K562 (cell line): Measurements from ENCODE around the gene CYP24A1. TPM values are rescaled to one million over a fixed set of nuclear protein-coding genes. Genes with fewer than 3 reads are reported as not detected.
A peak's percentile ranks its signal among the peaks of the same experiment; 100 is the strongest.

Experiments used
- ADNP ChIP-seq: fragments of 200-800 bp; sonication (Bioruptor generic); IDR thresholded peaks from 2 replicates; pipeline ENCODE4 v1.6.1; 2016; ENCODE audit warnings: missing genetic modification characterization, missing compliant biosample characterization
- ARHGAP35 ChIP-seq: fragments of 450-650 bp; IDR thresholded peaks from 2 replicates; pipeline ENCODE4 v1.6.1; 2018; ENCODE audit not compliant: partially characterized antibody
- COPS2 ChIP-seq: fragments of 450-650 bp; conservative IDR thresholded peaks from 2 replicates; pipeline ENCODE4 v1.6.1; 2016; ENCODE audit warnings: mild to moderate bottlenecking, moderate library complexity
- KLF6 ChIP-seq: fragments of 250-450 bp; sonication (Bioruptor Pico); IDR thresholded peaks from 2 replicates; pipeline ENCODE4 v1.4.0; 2020; ENCODE audit warnings: mild to moderate bottlenecking, moderate library complexity, borderline replicate concordance
- NFATC3 ChIP-seq: fragments of 450-650 bp; IDR thresholded peaks from 2 replicates; pipeline ENCODE4 v1.6.1; 2017; ENCODE audit warnings: mild to moderate bottlenecking
- NFXL1 ChIP-seq: fragments of 450-650 bp; formaldehyde crosslinking; IDR thresholded peaks from 2 replicates; pipeline ENCODE4 v1.4.0; 2021; ENCODE audit warnings: mild to moderate bottlenecking
- POLR2A ChIP-seq: fragments of 450-650 bp; conservative IDR thresholded peaks from 2 replicates; pipeline ENCODE4 v1.6.1; 2016
- PTTG1 ChIP-seq: fragments of 450-650 bp; IDR thresholded peaks from 2 replicates; pipeline ENCODE4 v1.6.1; 2016; ENCODE audit warnings: low read depth, mild to moderate bottlenecking, missing genetic modification characterization, missing compliant biosample characterization
- SAFB2 ChIP-seq: fragments of 200-400 bp; formaldehyde crosslinking; IDR thresholded peaks from 2 replicates; pipeline ENCODE4 v1.6.1; 2018; ENCODE audit warnings: borderline replicate concordance, low read length, low read depth, moderate library complexity; ENCODE audit not compliant: severe bottlenecking
- TBL1XR1 ChIP-seq, 2 experiments: IDR thresholded peaks; 2 replicates each; pipeline ENCODE4 v1.6.1; 2012; ENCODE audit warnings: improper control_type of control experiment in 2 of 2, low read length in 2 of 2, mild to moderate bottlenecking in 1 of 2
- ZFX ChIP-seq: sonication (generic); formaldehyde crosslinking; IDR thresholded peaks from 2 replicates; pipeline ENCODE4 v1.8.0; 2022; ENCODE audit warnings: mild to moderate bottlenecking, missing genetic modification reagents, moderate library complexity
- ZKSCAN8 ChIP-seq: fragments of 200-800 bp; sonication (Bioruptor generic); IDR thresholded peaks from 2 replicates; pipeline ENCODE4 v1.6.1; 2016; ENCODE audit warnings: missing genetic modification characterization, missing compliant biosample characterization
- ZNF143 ChIP-seq: sonication (generic); formaldehyde crosslinking; IDR thresholded peaks from 2 replicates; pipeline ENCODE4 v1.9.0; 2022; ENCODE audit warnings: mild to moderate bottlenecking, missing genetic modification reagents
- polyA plus RNA-seq, 8 experiments: library from polyadenylated mRNA; depleted of rRNA in 4 of 8; stranded (reverse) in 5 of 8; unstranded in 3 of 8; fragments of >200 nt; fragmentation: Nextera tagmentation in 2 of 8; fragmentation: Illumina TruSeq in 1 of 8; extraction: Ambion mirVana in 2 of 8; extraction: Trizol in 1 of 8; gene quantifications; 2 replicates each; pipeline versions ENCODE4 v1.2.1 to v1.2.3, GENCODE V29; 2011 to 2014; ENCODE audit warnings: inconsistent platforms in 1 of 8, missing spikeins in 1 of 8
- total RNA-seq, 7 experiments: library from RNA; depleted of rRNA in 6 of 7; stranded (reverse); fragments of >200 nt in 6 of 7; fragmentation: Illumina TruSeq in 2 of 7; extraction: Trizol in 2 of 7; gene quantifications; 2 replicates each; pipeline versions ENCODE4 v1.2.1 to v1.2.3, GENCODE V29; 2011 to 2021; ENCODE audit warnings: low replicate concordance in 1 of 7
- TF ChIP-seq, protein P1 (sequence below): fragments of 450-650 bp; IDR thresholded peaks from 2 replicates; pipeline ENCODE4 v1.6.1; 2016
- TF ChIP-seq, protein P2 (sequence below): fragments of 250-450 bp; sonication (Bioruptor Pico); IDR thresholded peaks from 2 replicates; pipeline ENCODE4 v1.5.0; 2020; ENCODE audit warnings: mild to moderate bottlenecking, borderline replicate concordance
- TF ChIP-seq, protein P3 (sequence below): fragments of 450-650 bp; formaldehyde crosslinking; conservative IDR thresholded peaks from 2 replicates; pipeline ENCODE4 v1.4.0; 2022; ENCODE audit warnings: mild to moderate bottlenecking, missing genetic modification characterization
- TF ChIP-seq, protein P4 (sequence below): fragments of 250-450 bp; sonication (Bioruptor Pico); IDR thresholded peaks from 2 replicates; pipeline ENCODE4 v1.8.0; 2022; ENCODE audit warnings: inconsistent platforms
- TF ChIP-seq, protein P5 (sequence below): fragments of 450-650 bp; formaldehyde crosslinking; IDR thresholded peaks from 2 replicates; pipeline ENCODE4 v1.4.0; 2022; ENCODE audit warnings: missing genetic modification characterization

Gene CYP24A1
- total and polyA plus RNA-seq, 9 of the 15 experiments (the other 6 are each of a cell fraction or from before 2014, with no cell fraction given): 0.04 TPM; not detected in 8

DNA sequence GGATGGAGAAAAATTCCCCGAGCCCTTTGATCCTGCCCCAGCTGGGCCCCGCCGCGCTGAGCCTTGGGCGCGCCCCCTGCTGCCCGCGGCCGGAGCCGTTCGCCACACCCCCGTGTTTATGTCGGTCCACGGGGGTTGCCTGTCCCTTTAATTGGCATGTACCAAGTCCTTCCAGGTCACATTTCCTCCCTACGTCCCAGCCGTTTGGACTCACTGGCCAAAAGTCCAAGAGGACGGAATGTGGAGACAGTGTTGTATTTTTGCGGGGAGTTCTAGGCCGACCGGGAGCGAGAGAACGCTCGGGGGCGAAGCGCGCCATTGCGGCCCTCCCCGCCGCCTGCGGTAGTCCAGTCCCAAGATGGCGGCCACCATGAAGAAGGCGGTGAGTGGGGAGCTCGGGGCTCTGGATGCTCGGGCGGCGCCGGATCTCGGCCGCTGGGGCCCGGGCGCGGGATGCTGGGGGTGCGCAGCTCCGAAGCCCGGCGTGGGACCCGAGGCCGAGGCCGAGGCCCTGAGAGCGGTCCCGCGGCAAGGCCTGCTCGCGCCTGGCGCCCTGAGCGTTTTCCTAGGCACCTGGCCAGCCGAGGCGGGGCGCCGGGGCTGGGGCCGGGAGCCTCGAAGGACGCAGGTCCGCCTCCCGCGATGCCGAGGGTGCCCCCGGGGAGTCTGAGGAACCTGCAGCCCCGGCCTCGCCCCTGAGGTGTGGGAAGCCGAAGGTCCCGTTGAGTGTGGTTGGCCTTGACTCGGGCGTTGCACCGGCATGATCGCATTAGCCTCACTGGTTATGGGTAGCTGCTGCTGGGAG lies 34.2 kb upstream of the CYP24A1 start, which contains the start of gene PFDN4 (continued):
- TF ChIP-seq ARHGAP35 (no peak), KLF6 (no peak), NFATC3 (no peak), ZFX (CRISPR knock-in tag) (peak; percentile 84), ZKSCAN8 (CRISPR knock-in tag) (no peak), SAFB2 (no peak), PTTG1 (tag) (no peak), NFXL1 (CRISPR knock-in tag) (no peak), ZNF143 (CRISPR knock-in tag) (no peak), TBL1XR1 (IDR thresholded peaks at IDR 0.05; ENCODE audit: low read length in 2 of 2) (0 out of 4 replicates have a peak, but pooled peaks of 1 of the 2 experiments have one; percentile 28), ADNP (no peak), POLR2A (peak; percentile 71), COPS2 (no peak)
- TF ChIP-seq, protein P1, sequence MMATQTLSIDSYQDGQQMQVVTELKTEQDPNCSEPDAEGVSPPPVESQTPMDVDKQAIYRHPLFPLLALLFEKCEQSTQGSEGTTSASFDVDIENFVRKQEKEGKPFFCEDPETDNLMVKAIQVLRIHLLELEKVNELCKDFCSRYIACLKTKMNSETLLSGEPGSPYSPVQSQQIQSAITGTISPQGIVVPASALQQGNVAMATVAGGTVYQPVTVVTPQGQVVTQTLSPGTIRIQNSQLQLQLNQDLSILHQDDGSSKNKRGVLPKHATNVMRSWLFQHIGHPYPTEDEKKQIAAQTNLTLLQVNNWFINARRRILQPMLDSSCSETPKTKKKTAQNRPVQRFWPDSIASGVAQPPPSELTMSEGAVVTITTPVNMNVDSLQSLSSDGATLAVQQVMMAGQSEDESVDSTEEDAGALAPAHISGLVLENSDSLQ: no peak
- TF ChIP-seq, protein P2, sequence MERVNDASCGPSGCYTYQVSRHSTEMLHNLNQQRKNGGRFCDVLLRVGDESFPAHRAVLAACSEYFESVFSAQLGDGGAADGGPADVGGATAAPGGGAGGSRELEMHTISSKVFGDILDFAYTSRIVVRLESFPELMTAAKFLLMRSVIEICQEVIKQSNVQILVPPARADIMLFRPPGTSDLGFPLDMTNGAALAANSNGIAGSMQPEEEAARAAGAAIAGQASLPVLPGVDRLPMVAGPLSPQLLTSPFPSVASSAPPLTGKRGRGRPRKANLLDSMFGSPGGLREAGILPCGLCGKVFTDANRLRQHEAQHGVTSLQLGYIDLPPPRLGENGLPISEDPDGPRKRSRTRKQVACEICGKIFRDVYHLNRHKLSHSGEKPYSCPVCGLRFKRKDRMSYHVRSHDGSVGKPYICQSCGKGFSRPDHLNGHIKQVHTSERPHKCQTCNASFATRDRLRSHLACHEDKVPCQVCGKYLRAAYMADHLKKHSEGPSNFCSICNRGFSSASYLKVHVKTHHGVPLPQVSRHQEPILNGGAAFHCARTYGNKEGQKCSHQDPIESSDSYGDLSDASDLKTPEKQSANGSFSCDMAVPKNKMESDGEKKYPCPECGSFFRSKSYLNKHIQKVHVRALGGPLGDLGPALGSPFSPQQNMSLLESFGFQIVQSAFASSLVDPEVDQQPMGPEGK: no peak
- TF ChIP-seq, protein P3, sequence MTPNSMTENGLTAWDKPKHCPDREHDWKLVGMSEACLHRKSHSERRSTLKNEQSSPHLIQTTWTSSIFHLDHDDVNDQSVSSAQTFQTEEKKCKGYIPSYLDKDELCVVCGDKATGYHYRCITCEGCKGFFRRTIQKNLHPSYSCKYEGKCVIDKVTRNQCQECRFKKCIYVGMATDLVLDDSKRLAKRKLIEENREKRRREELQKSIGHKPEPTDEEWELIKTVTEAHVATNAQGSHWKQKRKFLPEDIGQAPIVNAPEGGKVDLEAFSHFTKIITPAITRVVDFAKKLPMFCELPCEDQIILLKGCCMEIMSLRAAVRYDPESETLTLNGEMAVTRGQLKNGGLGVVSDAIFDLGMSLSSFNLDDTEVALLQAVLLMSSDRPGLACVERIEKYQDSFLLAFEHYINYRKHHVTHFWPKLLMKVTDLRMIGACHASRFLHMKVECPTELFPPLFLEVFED (CRISPR knock-in tag): no peak
- TF ChIP-seq, protein P4, sequence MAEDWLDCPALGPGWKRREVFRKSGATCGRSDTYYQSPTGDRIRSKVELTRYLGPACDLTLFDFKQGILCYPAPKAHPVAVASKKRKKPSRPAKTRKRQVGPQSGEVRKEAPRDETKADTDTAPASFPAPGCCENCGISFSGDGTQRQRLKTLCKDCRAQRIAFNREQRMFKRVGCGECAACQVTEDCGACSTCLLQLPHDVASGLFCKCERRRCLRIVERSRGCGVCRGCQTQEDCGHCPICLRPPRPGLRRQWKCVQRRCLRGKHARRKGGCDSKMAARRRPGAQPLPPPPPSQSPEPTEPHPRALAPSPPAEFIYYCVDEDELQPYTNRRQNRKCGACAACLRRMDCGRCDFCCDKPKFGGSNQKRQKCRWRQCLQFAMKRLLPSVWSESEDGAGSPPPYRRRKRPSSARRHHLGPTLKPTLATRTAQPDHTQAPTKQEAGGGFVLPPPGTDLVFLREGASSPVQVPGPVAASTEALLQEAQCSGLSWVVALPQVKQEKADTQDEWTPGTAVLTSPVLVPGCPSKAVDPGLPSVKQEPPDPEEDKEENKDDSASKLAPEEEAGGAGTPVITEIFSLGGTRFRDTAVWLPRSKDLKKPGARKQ (CRISPR knock-in tag): no peak
- TF ChIP-seq, protein P5, sequence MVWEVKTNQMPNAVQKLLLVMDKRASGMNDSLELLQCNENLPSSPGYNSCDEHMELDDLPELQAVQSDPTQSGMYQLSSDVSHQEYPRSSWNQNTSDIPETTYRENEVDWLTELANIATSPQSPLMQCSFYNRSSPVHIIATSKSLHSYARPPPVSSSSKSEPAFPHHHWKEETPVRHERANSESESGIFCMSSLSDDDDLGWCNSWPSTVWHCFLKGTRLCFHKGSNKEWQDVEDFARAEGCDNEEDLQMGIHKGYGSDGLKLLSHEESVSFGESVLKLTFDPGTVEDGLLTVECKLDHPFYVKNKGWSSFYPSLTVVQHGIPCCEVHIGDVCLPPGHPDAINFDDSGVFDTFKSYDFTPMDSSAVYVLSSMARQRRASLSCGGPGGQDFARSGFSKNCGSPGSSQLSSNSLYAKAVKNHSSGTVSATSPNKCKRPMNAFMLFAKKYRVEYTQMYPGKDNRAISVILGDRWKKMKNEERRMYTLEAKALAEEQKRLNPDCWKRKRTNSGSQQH (CRISPR knock-in tag): no peak
